IMR-90 (cell line): ENCODE data around the gene TRPC1. TPM values are rescaled to one million over a fixed set of nuclear protein-coding genes. Genes with fewer than 3 reads are reported as not detected.

Experiments
- ATAC-seq: fragments of 200-7000 bp; cut with Tn5 transposase; 2 replicates; pipeline ENCODE4 v1.9.1; 2020; ENCODE audit warnings: low read depth, mild to moderate bottlenecking, moderate library complexity
- BruUV-seq: library from RNA; stranded (reverse); fragments of 400-500 nt; replicated peaks from 2 replicates; lab custom pipeline; 2021; lab: Mats Ljungman, UMichigan
- CTCF ChIA-PET: fragments of 300-600 bp; formaldehyde crosslinking; extraction: SDS; loops from one replicate; lab custom pipeline; 2021; ENCODE audit warnings: antibody characterized with exemption; lab: Yijun Ruan, JAX
- POLR2A ChIA-PET: fragments of 300-600 bp; sonication (Branson Sonifier 250); formaldehyde crosslinking; loops from one replicate; lab custom pipeline; 2022; ENCODE audit warnings: antibody characterized with exemption; ENCODE audit not compliant: unreplicated experiment; lab: Charles Lee
- DNase-seq: peaks from one replicate; pipeline ENCODE4 v3.0.0; 2013
- H2AFZ ChIP-seq: replicated peaks from 2 replicates; pipeline ENCODE3; 2013; ENCODE audit warnings: low read length, mild to moderate bottlenecking; ENCODE audit not compliant: poor library complexity
- H2AK5ac ChIP-seq: 2 replicates; pipeline ENCODE4 v1.6.1; 2013; ENCODE audit warnings: low read depth, low read length, inconsistent platforms
- H2AK9ac ChIP-seq: replicated peaks from 2 replicates; pipeline ENCODE3; 2013; ENCODE audit warnings: mild to moderate bottlenecking, low read depth, low read length, moderate library complexity; ENCODE audit not compliant: poor library complexity
- H2BK120ac ChIP-seq: 2 replicates; pipeline ENCODE4 v1.6.1; 2013; ENCODE audit warnings: low read depth, low read length, inconsistent platforms
- H2BK15ac ChIP-seq: 3 replicates; pipeline ENCODE4 v1.6.1; 2013; ENCODE audit warnings: low read depth, low read length, inconsistent platforms
- H2BK20ac ChIP-seq: 2 replicates; pipeline ENCODE4 v1.6.1; 2013; ENCODE audit warnings: low read depth, mild to moderate bottlenecking, inconsistent platforms, low read length, moderate library complexity
- H2BK5ac ChIP-seq: 2 replicates; pipeline ENCODE4 v1.6.1; 2013; ENCODE audit warnings: mild to moderate bottlenecking, low read depth, low read length, inconsistent platforms; ENCODE audit not compliant: poor library complexity, severe bottlenecking
- H3K14ac ChIP-seq: replicated peaks from 2 replicates; pipeline ENCODE4 v1.6.1; 2013; ENCODE audit warnings: low read depth, low read length, inconsistent platforms
- H3K18ac ChIP-seq: 2 replicates; pipeline ENCODE4 v1.6.1; 2013; ENCODE audit warnings: low read depth, low read length, control low read depth
- H3K23ac ChIP-seq: 2 replicates; pipeline ENCODE4 v1.6.1; 2013; ENCODE audit warnings: low read depth, low read length, inconsistent platforms
- H3K27ac ChIP-seq: 2 replicates; pipeline ENCODE4 v1.5.1; 2013; ENCODE audit warnings: mild to moderate bottlenecking, control low read depth, low read length; ENCODE audit not compliant: insufficient read depth
- H3K27me3 ChIP-seq: 2 replicates; pipeline ENCODE4 v1.6.1; 2013; ENCODE audit warnings: low read length; ENCODE audit not compliant: control insufficient read depth, insufficient read depth
- H3K36me3 ChIP-seq: 2 replicates; pipeline ENCODE4 v1.6.1; 2013; ENCODE audit warnings: low read length, mixed read lengths; ENCODE audit not compliant: control insufficient read depth, insufficient read depth
- H3K4ac ChIP-seq: 2 replicates; pipeline ENCODE4 v1.6.1; 2013; ENCODE audit warnings: low read depth, low read length, inconsistent platforms
- H3K4me1 ChIP-seq: 2 replicates; pipeline ENCODE4 v1.6.1; 2013; ENCODE audit warnings: low read length, mixed read lengths; ENCODE audit not compliant: control insufficient read depth, insufficient read depth
- H3K4me2 ChIP-seq: 2 replicates; pipeline ENCODE4 v1.6.1; 2013; ENCODE audit warnings: low read depth, mild to moderate bottlenecking, control low read depth, low read length, moderate library complexity
- H3K4me3 ChIP-seq: 2 replicates; pipeline ENCODE4 v1.5.1; 2013; ENCODE audit warnings: low read depth, mild to moderate bottlenecking, control low read depth, low read length, moderate library complexity; ENCODE audit not compliant: insufficient read depth
- H3K56ac ChIP-seq: 2 replicates; pipeline ENCODE4 v1.6.1; 2013; ENCODE audit warnings: low read length, inconsistent platforms; ENCODE audit not compliant: insufficient read depth; ENCODE audit errors: extremely low read depth
- H3K79me1 ChIP-seq, 2 experiments: 2 replicates each; pipeline ENCODE4 v1.6.1; 2013; ENCODE audit warnings: low read length in 2 of 2, inconsistent platforms in 1 of 2, low read depth in 1 of 2
- H3K9ac ChIP-seq: 2 replicates; pipeline ENCODE4 v1.6.1; 2013; ENCODE audit warnings: low read depth, low read length, control low read depth
- H3K9me1 ChIP-seq: 2 replicates; pipeline ENCODE4 v1.6.1; 2013; ENCODE audit warnings: low read length, inconsistent platforms; ENCODE audit not compliant: insufficient read depth
- H3K9me3 ChIP-seq: 2 replicates; pipeline ENCODE4 v1.6.1; 2013; ENCODE audit warnings: low read length; ENCODE audit not compliant: control insufficient read depth, insufficient read depth
- H4K20me1 ChIP-seq: 2 replicates; pipeline ENCODE4 v1.6.1; 2013; ENCODE audit warnings: low read length, inconsistent platforms; ENCODE audit not compliant: insufficient read depth
- H4K5ac ChIP-seq: 2 replicates; pipeline ENCODE4 v1.6.1; 2013; ENCODE audit warnings: mild to moderate bottlenecking, low read depth, low read length, control low read depth
- H4K8ac ChIP-seq, 2 experiments: 2 replicates each; pipeline ENCODE4 v1.6.1; 2013; ENCODE audit warnings: low read depth in 2 of 2, low read length in 2 of 2, control low read depth in 1 of 2, inconsistent platforms in 1 of 2
- H4K91ac ChIP-seq: 2 replicates; pipeline ENCODE4 v1.6.1; 2013; ENCODE audit warnings: low read depth, low read length, inconsistent platforms; ENCODE audit not compliant: insufficient read depth
- BHLHE40 ChIP-seq: fragments of 150-350 bp; IDR thresholded peaks from 2 replicates; pipeline ENCODE4 v1.6.1; 2016; ENCODE audit warnings: mild to moderate bottlenecking, low read depth, low read length
- CEBPB ChIP-seq: IDR thresholded peaks from 2 replicates; pipeline ENCODE4 v1.6.1; 2012; ENCODE audit warnings: low read depth, low read length, improper control_type of control experiment
- CHD1 ChIP-seq: IDR thresholded peaks from 2 replicates; pipeline ENCODE4 v1.6.1; 2012; ENCODE audit warnings: low read depth, low read length, improper control_type of control experiment
- CTCF ChIP-seq: conservative IDR thresholded peaks from 2 replicates; pipeline ENCODE4 v1.5.1; 2012; ENCODE audit warnings: mild to moderate bottlenecking, low read depth, low read length, improper control_type of control experiment
- ELK1 ChIP-seq: fragments of 150-350 bp; IDR thresholded peaks from 2 replicates; pipeline ENCODE4 v1.6.1; 2016; ENCODE audit warnings: low read depth, mild to moderate bottlenecking, low read length, moderate library complexity, borderline replicate concordance
- FOS ChIP-seq: fragments of 150-350 bp; IDR thresholded peaks from 2 replicates; pipeline ENCODE4 v1.6.1; 2016; ENCODE audit warnings: low read depth, low read length
- MAZ ChIP-seq: IDR thresholded peaks from 2 replicates; pipeline ENCODE4 v1.6.1; 2012; ENCODE audit warnings: low read depth, mild to moderate bottlenecking, low read length, improper control_type of control experiment, moderate library complexity, borderline replicate concordance
- MXI1 ChIP-seq: IDR thresholded peaks from 2 replicates; pipeline ENCODE4 v1.6.1; 2012; ENCODE audit warnings: low read depth, mild to moderate bottlenecking, low read length, moderate library complexity, borderline replicate concordance
- NFE2L2 ChIP-seq: fragments of 150-350 bp; IDR thresholded peaks from 2 replicates; pipeline ENCODE4 v1.6.1; 2016; ENCODE audit warnings: low read depth, mild to moderate bottlenecking, low read length
- POLR2A ChIP-seq: IDR thresholded peaks from 2 replicates; pipeline ENCODE4 v1.6.1; 2012; ENCODE audit warnings: mild to moderate bottlenecking, low read depth, low read length
- RCOR1 ChIP-seq: IDR thresholded peaks from 2 replicates; pipeline ENCODE4 v1.6.1; 2012; ENCODE audit warnings: mild to moderate bottlenecking, low read length, improper control_type of control experiment; ENCODE audit not compliant: insufficient replicate concordance
- RFX5 ChIP-seq: IDR thresholded peaks from 2 replicates; pipeline ENCODE4 v1.8.0; 2012; ENCODE audit warnings: low read depth, mild to moderate bottlenecking, low read length, moderate library complexity
- SMC3 ChIP-seq: fragments of 150-350 bp; IDR thresholded peaks from 2 replicates; pipeline ENCODE4 v1.6.1; 2016; ENCODE audit warnings: low read depth, mild to moderate bottlenecking, antibody characterized with exemption, low read length, moderate library complexity
- WGBS, 2 experiments: methylation state at CpG; one replicate each; pipeline versions ENCODE4 v1.1.5 to v1.1.7; 2013; ENCODE audit warnings: missing lambda C conversion rate in 2 of 2; ENCODE audit not compliant: insufficient read length in 1 of 2; ENCODE audit errors: extremely low coverage in 2 of 2; 5-methylcytosine and 5-hydroxymethylcytosine counted together
- dilution Hi-C: fragments of 300-500 bp; cut with HindIII; formaldehyde crosslinking; loops from one replicate; pipeline ENCODE4 v1.14.3; 2018; ENCODE audit warnings: low sequenced_read_pairs; ENCODE audit not compliant: unreplicated experiment
- in situ Hi-C: fragments of 300-500 bp; cut with MboI; formaldehyde crosslinking; loops from 3 replicates; pipeline ENCODE4 v1.14.3; 2019; ENCODE audit warnings: low sequenced_read_pairs, inconsistent platforms, mixed read lengths
- intact Hi-C: fragments of 100-400 bp; cut with micrococcal nuclease; formaldehyde crosslinking; loops from 2 replicates; pipeline ENCODE4 v1.10.0; 2022
- polyA plus RNA-seq, 3 experiments: library from polyadenylated mRNA; depleted of rRNA; stranded (reverse); fragments of >200 nt; gene quantifications; 2 replicates each; pipeline ENCODE4 v1.2.3, GENCODE V29; 2012; ENCODE audit warnings: low replicate concordance in 1 of 3
- total RNA-seq: library from RNA; depleted of rRNA; stranded (reverse); fragments of >200 nt; gene quantifications from 2 replicates; pipeline ENCODE4 v1.2.3, GENCODE V29; 2012

TRPC1 gene
- total and polyA plus RNA-seq, 2 of the 4 experiments (the other 2 are of a cell fraction), result 5.9 to 7.2 TPM

DNA sequence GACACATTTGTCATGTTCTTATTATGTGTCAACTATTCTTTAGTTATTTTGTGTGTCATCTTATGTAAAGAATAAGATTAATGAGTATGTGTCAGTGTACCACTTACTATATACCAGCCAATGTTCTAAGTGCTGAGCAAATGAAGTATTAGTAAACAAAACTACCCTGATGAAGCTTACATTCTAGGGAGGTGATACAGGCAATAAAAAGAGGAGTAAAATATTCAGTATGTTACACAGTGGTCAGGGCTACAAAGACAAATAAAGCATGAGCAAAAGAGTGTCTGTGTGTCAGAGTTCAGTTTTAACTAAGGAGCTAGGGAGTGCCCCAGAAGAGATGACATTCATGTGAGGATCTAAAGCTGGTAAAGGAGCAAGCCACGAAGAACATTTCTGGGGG is 79.1 kb downstream of the TRPC1 start:
- in situ Hi-C loops, result no loop called here
- BruUV-seq, result no TSS peak
- no peak overlapping the region for H3K27ac ChIP-seq

More for the DNA sequence above, 79.1 kb downstream of the TRPC1 start:
- DNase-seq, result no peak
- Histone ChIP-seq H2BK120ac (no peak overlapping the region), H4K5ac (no peak overlapping the region), H3K9me3 (no peaks in the 10 kb centered on the region), H3K4me2 (no peak overlapping the region), H2BK20ac (no peak overlapping the region), H3K4me3 (no peak overlapping the region), H3K27me3 (no peaks in the 10 kb centered on the region), H3K4ac (no peak overlapping the region), H4K8ac (no peak overlapping the region), H2AK9ac (no peak overlapping the region), H2BK5ac (no peak overlapping the region), H3K9ac (no peak overlapping the region), H4K20me1 (no peaks in the 10 kb centered on the region), H3K56ac (no peak overlapping the region), H3K4me1 (no peaks in the 10 kb centered on the region), H4K91ac (no peak overlapping the region), H3K23ac (no peak overlapping the region), H3K79me1 (no peaks in the 10 kb centered on the region), H2BK15ac (no peak overlapping the region), H2AFZ (no peak overlapping the region), H3K36me3 (peaks cover 2% of the 10 kb centered on the region; the same call in 1 of the 2 replicates), H3K9me1 (no peaks in the 10 kb centered on the region), H3K18ac (no peak overlapping the region), H3K14ac (no peak overlapping the region), H2AK5ac (no peak overlapping the region)
- TF ChIP-seq NFE2L2 (no peak), MAZ (no peak), POLR2A (no peak), CHD1 (no peak), MXI1 (no peak), ELK1 (no peak), FOS (no peak), RCOR1 (no peak), RFX5 (no peak), BHLHE40 (no peak), CEBPB (no peak), SMC3 (no peak), CTCF (no peak)
- dilution Hi-C loops (no loop called here), intact Hi-C loops (loop anchor here (10.0 kb wide), 1 partner anchor 208 kb away; the partner anchor contains the start of gene PLS1)
- ChIA-PET POLR2A (no interaction called here), CTCF (no interaction called here)
- 56% methylated on average over 1 of the region's 1 CpG; no CpG with 5 or more reads in 1 of the 2 experiments for WGBS, 2 experiments
- ATAC-seq, result no peak
